ENCODE measurements around the gene LAMA5.

LAMA5 gene, protein sequence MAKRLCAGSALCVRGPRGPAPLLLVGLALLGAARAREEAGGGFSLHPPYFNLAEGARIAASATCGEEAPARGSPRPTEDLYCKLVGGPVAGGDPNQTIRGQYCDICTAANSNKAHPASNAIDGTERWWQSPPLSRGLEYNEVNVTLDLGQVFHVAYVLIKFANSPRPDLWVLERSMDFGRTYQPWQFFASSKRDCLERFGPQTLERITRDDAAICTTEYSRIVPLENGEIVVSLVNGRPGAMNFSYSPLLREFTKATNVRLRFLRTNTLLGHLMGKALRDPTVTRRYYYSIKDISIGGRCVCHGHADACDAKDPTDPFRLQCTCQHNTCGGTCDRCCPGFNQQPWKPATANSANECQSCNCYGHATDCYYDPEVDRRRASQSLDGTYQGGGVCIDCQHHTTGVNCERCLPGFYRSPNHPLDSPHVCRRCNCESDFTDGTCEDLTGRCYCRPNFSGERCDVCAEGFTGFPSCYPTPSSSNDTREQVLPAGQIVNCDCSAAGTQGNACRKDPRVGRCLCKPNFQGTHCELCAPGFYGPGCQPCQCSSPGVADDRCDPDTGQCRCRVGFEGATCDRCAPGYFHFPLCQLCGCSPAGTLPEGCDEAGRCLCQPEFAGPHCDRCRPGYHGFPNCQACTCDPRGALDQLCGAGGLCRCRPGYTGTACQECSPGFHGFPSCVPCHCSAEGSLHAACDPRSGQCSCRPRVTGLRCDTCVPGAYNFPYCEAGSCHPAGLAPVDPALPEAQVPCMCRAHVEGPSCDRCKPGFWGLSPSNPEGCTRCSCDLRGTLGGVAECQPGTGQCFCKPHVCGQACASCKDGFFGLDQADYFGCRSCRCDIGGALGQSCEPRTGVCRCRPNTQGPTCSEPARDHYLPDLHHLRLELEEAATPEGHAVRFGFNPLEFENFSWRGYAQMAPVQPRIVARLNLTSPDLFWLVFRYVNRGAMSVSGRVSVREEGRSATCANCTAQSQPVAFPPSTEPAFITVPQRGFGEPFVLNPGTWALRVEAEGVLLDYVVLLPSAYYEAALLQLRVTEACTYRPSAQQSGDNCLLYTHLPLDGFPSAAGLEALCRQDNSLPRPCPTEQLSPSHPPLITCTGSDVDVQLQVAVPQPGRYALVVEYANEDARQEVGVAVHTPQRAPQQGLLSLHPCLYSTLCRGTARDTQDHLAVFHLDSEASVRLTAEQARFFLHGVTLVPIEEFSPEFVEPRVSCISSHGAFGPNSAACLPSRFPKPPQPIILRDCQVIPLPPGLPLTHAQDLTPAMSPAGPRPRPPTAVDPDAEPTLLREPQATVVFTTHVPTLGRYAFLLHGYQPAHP (N-terminal part only)

DNA sequence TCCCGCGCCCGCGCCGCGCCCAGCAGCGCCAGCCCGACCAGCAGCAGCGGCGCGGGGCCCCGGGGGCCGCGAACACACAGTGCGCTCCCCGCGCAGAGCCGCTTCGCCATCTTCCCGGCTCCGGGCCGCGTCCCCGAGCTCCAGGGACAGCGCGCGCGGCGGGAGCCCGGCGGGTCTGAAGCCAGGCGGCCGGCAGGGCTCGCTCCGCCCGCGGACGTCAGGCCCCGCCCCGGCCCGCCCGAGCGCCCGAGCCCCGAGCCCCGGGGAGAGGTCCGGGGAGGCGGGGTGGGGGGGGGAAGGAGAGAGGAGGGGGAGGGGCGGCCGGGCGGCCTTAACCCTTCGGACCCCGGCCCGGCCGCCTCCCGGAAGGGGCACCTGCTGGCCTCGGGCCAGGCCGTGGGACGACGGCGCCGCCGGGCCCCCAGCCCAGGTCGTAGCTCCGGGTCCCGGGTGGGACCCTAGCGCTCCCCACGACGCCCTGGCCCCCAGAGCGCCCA, at the start of gene LAMA5:
TSS of gene LAMA5 (minus strand) at position 177 of the 497 bp plus-strand sequence. CDS start at position 110, 67 bp downstream.
- DNase-seq (ENCODE audit: low read depth in 2 of 2): no peak

DNA sequence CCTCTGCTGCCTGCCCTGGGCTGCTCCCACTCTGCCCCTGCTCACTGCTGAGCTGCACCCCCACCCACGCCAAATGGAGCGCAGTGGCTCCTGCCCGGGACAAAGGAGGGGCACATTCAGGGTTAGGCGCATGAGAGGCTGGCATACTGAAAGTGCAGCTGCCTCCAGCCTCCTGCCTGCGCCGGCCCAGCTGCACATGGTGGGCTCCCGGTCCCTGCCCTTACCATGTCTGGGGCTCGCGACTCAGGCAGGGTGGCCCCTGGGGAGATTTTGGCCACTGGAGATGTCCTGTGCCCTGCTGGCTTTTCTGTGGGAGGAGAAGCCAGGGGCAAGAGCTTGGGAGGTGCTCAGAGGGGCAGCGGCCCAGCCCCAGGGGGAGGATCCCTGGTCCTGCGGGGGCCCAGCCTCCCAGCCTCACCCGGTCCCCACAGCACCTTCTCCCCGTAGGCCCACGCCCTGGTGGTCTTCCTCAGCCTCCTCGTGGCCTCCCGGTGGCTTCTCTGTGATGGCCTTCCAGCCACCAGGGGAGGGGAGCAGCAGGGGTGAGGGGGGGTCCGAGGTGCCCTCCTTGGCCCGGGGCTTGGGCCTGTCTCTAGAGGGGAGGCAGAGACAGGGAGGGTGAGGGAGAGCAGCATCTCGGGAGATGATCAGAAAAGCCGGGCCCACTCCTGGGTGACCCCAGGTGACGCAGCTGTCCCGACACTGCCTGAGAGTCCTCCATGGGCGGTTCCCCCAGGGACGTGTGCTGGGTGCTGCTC, 48.4 kb upstream of the LAMA5 start:
- DNase-seq (ENCODE audit: low read depth in 2 of 2): no peak

DNA sequence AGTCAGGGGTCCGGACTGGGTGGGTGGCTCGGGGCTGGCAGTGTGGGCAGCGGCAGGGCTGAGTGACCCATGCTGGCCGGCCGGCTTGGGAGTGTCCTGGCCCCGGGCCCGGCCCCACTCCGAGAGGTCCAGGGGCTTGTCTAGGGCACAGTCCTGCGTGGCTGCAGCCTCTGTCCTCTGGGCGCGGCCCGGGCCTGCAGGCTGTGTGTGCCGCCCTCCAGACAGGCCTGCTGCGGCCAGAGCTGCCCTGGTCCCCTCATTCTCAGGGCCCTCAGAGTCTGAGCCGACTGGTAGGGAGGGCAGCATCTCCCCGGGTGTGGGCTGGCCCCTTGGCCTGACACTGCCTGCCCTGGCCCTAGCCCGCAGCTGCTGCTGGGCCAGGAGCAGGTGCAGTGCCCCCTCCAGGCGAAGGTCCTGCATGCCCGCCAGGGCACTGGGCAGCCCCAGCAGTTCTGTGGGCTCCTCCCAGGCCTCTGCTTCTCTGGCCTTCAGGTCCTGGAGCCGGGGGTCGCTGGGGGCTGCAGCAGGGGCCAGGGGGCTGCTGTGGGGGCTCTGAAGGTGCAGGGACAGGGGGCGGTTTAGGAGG, 46.9 kb upstream of the LAMA5 start:
- no peak for DNase-seq (ENCODE audit: low read depth in 2 of 2)

- DNase-seq (ENCODE audit: low read depth in 2 of 2): no peak
Measured at GRCh38 chr20:62413025-62413570, 46.0 kb upstream of the LAMA5 start.

GRCh38 chr20:62412194-62413024, 45.3 kb upstream of the LAMA5 start:
- DNase-seq (ENCODE audit: low read depth in 2 of 2): no peak

- DNase-seq (ENCODE audit: low read depth in 2 of 2): no peak
Measured at GRCh38 chr20:62411479-62412193, 44.5 kb upstream of the LAMA5 start.

GRCh38 chr20:62410746-62411478, 43.8 kb upstream of the LAMA5 start:
- no peak for DNase-seq (ENCODE audit: low read depth in 2 of 2)

- DNase-seq (ENCODE audit: low read depth in 2 of 2): no peak
Measured at GRCh38 chr20:62409931-62410745, 43.0 kb upstream of the LAMA5 start.

DNA sequence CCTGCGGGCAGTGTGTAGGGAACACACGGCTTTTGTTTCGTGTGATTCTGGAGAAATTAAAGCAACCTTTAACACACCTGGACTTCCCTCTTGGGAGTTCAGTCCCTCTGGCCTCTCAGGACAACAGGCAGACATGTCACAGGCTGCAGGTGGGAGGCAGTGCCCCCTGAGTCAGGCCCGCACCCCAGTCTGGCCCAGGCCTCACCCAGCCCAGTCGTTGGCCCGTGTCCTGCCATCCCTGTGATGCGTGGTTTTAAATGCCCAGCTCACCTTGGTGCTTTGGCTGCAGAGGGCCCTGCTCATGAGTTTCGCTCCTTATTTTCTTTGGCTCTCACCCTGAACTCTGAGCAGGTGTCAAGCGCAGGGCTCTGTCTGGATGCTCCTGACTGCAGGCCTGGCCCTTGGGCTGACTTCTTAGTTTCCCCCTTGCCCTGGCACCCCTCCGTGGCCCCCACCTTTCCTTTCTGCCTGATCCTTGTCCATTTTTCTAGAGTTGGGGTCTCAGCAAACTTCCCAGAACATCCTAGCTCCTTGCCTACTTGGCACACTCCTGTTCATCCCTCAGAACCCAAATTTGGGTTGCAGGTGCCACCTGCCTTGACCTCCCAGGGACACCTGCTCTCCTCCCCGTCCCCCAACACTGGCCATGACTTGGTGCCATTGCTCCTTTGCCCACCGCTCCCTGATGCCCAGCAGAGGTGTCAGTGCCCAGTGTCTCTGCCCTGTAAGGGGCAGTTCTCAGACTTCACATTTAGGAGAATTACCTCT, 42.2 kb upstream of the LAMA5 start:
- no peak for DNase-seq (ENCODE audit: low read depth in 2 of 2)

DNA sequence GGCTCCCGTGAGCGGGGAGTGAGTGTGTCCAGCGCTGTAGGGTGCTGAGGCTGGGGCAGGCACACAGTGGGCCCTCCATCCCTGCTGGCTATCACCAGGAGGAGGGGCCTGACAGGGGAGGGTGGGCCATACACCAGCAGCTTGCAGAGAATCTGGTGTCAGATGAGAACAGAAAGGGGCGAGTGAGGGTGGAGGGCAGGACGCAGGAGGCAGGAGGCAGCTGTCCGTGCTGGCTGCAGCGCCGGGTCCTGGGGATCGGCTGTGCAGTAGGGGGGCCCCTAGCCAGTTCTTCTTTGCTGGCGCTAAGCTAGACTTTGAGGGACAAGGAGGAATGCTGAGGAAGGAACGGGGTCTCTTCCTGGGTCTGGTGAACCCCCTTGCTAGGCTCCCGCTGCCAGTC, 41.5 kb upstream of the LAMA5 start:
- DNase-seq (ENCODE audit: low read depth in 2 of 2): no peak

- DNase-seq (ENCODE audit: low read depth in 2 of 2): no peak
Measured at GRCh38 chr20:62408055-62408454, 40.9 kb upstream of the LAMA5 start.

GRCh38 chr20:62407221-62407992, 40.3 kb upstream of the LAMA5 start, which contains the start of gene CABLES2:
TSS of gene CABLES2 (minus strand) at chr20:62407285. CDS start at chr20:62407276, 9 bp downstream.
- DNase-seq (ENCODE audit: low read depth in 2 of 2): peak; percentile 89 to 90

DNA sequence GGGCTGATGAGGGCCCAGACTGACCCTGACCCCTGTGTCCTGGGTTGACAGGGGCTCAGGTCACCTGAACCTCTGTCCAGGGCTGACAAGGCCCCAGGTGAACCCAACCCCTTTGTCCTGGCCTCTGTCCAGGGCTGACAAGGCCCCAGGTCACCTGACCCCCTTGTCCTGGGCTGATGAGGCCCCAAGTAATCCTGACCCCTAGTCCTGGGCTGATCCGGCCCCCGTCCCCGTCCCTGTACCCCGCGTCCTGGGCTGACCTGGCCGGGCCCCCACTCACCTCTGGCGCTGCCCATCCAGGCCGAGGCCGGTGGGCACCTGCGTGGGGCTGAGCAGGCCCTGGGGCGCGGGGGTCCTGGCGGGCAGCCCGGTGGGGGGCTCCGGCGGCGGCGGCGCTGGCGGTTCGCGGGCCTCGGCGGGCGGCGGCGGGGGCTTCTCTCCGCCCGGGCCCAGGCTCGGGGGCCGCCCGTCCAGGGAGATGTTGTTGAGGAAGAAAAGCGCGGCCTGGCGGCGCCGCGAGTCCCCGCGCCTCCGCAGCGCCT, 39.6 kb upstream of the LAMA5 start:
- no peak for DNase-seq (ENCODE audit: low read depth in 2 of 2)

DNA sequence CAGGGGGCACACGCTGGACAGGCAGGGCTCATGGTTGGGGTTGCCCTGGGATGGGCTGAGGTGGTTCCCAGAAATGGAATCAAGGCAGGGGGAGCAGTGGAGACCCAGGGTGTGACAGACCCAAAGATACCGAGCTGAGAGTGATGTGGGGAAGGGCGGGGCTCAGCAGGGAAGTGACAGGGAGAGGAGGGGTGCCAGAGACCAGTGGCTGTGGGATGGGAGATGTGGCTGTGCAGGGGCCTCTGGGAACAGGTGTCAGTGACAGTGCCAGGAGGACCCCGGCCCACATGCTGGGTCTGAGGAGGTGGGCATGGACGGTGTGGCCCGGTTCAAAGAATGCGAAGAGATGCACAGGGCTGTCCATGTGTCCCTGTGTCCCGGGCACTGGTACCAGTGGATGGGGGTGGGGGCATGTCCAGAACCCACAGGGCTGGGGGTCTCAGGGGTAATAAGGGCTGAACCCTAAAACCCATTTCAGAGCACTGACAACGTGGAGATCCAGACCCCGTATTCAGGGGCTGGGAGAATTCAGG, 38.9 kb upstream of the LAMA5 start:
- no peak for DNase-seq (ENCODE audit: low read depth in 2 of 2)
